ENCODE results near the gene LILRB5. TPM values are rescaled to one million over a fixed set of nuclear protein-coding genes. Genes with fewer than 3 reads are reported as not detected.

Gene LILRB5
- total and polyA plus RNA-seq, 2 of the 4 experiments (the other 2 are of a cell fraction): not detected

DNA sequence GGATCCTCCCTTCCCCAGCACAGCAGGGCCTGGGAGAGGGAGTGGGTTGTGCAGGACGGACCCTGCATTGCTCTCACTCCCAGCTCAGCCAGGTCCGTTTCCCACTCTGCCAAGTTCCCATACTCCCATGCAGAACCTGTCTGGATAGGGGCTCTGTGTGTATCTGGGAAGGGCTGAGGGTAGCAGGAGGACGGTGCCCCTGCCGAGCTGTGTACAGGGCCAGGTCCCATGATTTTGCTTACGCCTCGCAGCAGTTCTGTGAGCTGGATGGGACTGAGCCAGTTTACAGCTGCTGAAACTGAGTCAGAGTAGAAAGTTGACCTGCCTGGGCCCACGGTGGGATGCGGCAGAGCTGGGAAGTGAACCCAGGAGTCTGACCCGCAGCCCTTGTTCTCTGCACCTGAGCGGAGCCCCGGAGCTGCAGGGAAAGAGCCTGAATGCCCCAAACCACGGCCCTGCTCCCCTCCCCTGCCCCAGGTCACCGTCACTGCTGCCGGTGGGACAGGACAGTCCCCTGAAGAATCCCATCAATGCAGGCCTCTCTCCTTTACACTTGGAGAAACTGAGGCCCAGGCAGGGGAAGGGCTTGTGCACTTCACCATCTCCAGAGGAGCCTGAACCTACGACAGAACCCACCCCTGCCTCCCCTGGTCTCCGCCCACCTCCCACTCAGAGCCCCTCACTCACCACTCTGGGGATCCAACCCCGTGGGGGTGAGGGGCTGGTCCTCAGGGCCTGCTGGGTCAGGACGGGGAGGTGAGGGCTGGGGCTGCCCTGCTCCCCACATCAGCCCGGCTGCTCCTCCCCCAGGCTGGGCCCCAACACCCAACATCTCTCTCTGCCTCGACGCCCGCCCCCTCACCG lies 3.5 kb downstream of the LILRB5 start:
- Histone ChIP-seq H3K23ac (ENCODE audit: low read depth, low read length) (no peak overlapping the region), H3K27me3 (ENCODE audit: control insufficient read depth, insufficient read depth, low read length) (peaks cover 17% of the 10 kb centered on the region), H3K4ac (ENCODE audit: low read depth, low read length) (no peak overlapping the region), H4K91ac (ENCODE audit: insufficient read depth, low read depth, low read length) (no peak overlapping the region), H3K79me1 (ENCODE audit: low read depth in 1 of 2, low read length in 2 of 2) (no peaks in the 10 kb centered on the region), H4K5ac (ENCODE audit: low read depth, low read length) (no peak overlapping the region), H3K9me1 (ENCODE audit: insufficient read depth, low read length) (no peaks in the 10 kb centered on the region), H3K18ac (ENCODE audit: low read depth, low read length) (no peak overlapping the region), H3K4me2 (ENCODE audit: low read depth, low read length) (no peak overlapping the region), H3K36me3 (ENCODE audit: control insufficient read depth, insufficient read depth, low read length) (no peaks in the 10 kb centered on the region), H3K56ac (ENCODE audit: extremely low read depth, insufficient read depth, low read length) (no peak overlapping the region), H2BK120ac (ENCODE audit: low read depth, low read length) (no peak overlapping the region), H3K4me3 (ENCODE audit: insufficient read depth, low read depth, low read length) (no peak overlapping the region), H3K4me1 (ENCODE audit: control insufficient read depth, insufficient read depth, low read length) (no peaks in the 10 kb centered on the region), H2AFZ (replicated peaks; ENCODE audit: low read length, poor library complexity) (no peak overlapping the region), H4K8ac (ENCODE audit: low read depth in 2 of 2, low read length in 2 of 2) (no peak overlapping the region), H3K14ac (replicated peaks; ENCODE audit: low read depth, low read length) (no peak overlapping the region), H3K27ac (ENCODE audit: insufficient read depth, low read length) (no peak overlapping the region), H2AK5ac (ENCODE audit: low read depth, low read length) (no peak overlapping the region), H3K9me3 (ENCODE audit: control insufficient read depth, insufficient read depth, low read length) (no peaks in the 10 kb centered on the region), H2BK20ac (ENCODE audit: low read depth, low read length) (no peak overlapping the region), H2BK5ac (ENCODE audit: low read depth, low read length, poor library complexity, severe bottlenecking) (no peak overlapping the region), H2AK9ac (replicated peaks; ENCODE audit: low read depth, low read length, poor library complexity) (no peak overlapping the region), H3K9ac (ENCODE audit: low read depth, low read length) (no peak overlapping the region), H2BK15ac (ENCODE audit: low read depth, low read length) (no peak overlapping the region), H4K20me1 (ENCODE audit: insufficient read depth, low read length) (no peaks in the 10 kb centered on the region)
- TF ChIP-seq SMC3 (IDR thresholded peaks at IDR 0.05; ENCODE audit: low read depth, low read length): no peak
- TF ChIP-seq NFE2L2 (IDR thresholded peaks at IDR 0.05; ENCODE audit: low read depth, low read length): no peak
- POLR2A ChIA-PET (ENCODE audit: unreplicated experiment): no interaction called here
- 63% methylated on average over 4 of the region's 23 CpGs; no CpG with 5 or more reads in 1 of the 2 experiments for WGBS, 2 experiments (ENCODE audit: extremely low coverage in 2 of 2, insufficient read length in 1 of 2)
- DNase-seq: no peak
- BruUV-seq (replicated peaks): no TSS peak
- no peak for ATAC-seq (ENCODE audit: low read depth)
- in situ Hi-C loops (cut with MboI; ENCODE audit: low sequenced_read_pairs): no loop called here
- intact Hi-C loops (cut with micrococcal nuclease): no loop called here
- CTCF ChIA-PET: no interaction called here
- dilution Hi-C loops (cut with HindIII; ENCODE audit: low sequenced_read_pairs, unreplicated experiment): no loop called here
